Subcutaneous abdominal adipose tissue (tissue), 5 donors: Measurements from ENCODE around the gene PLXNA1.

Experiments used
- H3K27ac ChIP-seq: one replicate; pipeline ENCODE4 v1.7.0; 2013; ENCODE audit warnings: low read depth, mild to moderate bottlenecking, inconsistent platforms, low read length, moderate library complexity
- H3K27me3 ChIP-seq, 5 donors: one replicate each; pipeline ENCODE4 v1.7.0; 2013; ENCODE audit warnings: low read length in 5 of 5, inconsistent platforms in 1 of 5; ENCODE audit not compliant: control insufficient read depth in 5 of 5, insufficient read depth in 4 of 5
- H3K36me3 ChIP-seq, 5 donors: one replicate each; pipeline ENCODE4 v1.7.0; 2013; ENCODE audit warnings: low read length in 5 of 5; ENCODE audit not compliant: control insufficient read depth in 5 of 5, insufficient read depth in 5 of 5
- H3K4me1 ChIP-seq, 5 donors: one replicate each; pipeline ENCODE4 v1.7.0; 2013; ENCODE audit warnings: low read length in 5 of 5, mild to moderate bottlenecking in 3 of 5, moderate library complexity in 1 of 5; ENCODE audit not compliant: control insufficient read depth in 5 of 5, insufficient read depth in 5 of 5
- H3K4me3 ChIP-seq, 5 donors: one replicate each; pipeline ENCODE4 v1.7.0; 2013; ENCODE audit warnings: low read length in 5 of 5, low read depth in 1 of 5
- H3K9ac ChIP-seq, 5 donors: one replicate each; pipeline ENCODE4 v1.7.0; 2013; ENCODE audit warnings: low read length in 5 of 5, mild to moderate bottlenecking in 4 of 5, moderate library complexity in 3 of 5
- H3K9me3 ChIP-seq, 5 donors: one replicate each; pipeline ENCODE4 v1.7.0; 2013; ENCODE audit warnings: low read length in 5 of 5; ENCODE audit not compliant: control insufficient read depth in 5 of 5
- donor health status: healthy.
- donor health status: healthy.
- donor health status: healthy.
- donor health status: healthy.
- donor health status: healthy.

Gene PLXNA1

DNA sequence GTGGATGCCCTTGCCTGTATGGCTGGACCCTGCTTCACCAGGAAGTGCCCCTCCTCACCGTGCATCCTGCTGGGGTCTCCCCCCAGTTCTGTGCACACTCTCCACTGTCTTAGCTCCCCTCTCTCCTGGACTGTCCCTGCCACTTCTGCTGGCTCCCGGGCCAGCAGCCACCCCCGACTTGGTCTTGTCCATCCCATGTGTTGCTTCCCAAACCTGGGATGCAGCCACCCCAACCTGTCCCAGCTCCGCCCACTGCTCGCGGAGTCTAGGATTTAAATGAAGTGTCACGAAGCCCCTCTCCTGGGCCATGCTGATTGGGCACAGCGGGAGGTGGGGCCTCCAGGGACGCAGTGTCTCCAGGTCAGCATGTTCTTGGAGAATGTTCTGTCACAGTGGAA is 48.5 kb downstream of the PLXNA1 start:
- Histone ChIP-seq H3K27ac (no peak overlapping the region), H3K9ac (no peak overlapping the region), H3K9me3 (no peaks in the 10 kb centered on the region), H3K4me1 (peaks cover 0 to 22% (median 20%) of the 10 kb centered on the region in 5 donors), H3K36me3 (peaks cover 0 to 83% (median 66%) of the 10 kb centered on the region in 5 donors), H3K27me3 (no peaks in the 10 kb centered on the region), H3K4me3 (no peak overlapping the region)

DNA sequence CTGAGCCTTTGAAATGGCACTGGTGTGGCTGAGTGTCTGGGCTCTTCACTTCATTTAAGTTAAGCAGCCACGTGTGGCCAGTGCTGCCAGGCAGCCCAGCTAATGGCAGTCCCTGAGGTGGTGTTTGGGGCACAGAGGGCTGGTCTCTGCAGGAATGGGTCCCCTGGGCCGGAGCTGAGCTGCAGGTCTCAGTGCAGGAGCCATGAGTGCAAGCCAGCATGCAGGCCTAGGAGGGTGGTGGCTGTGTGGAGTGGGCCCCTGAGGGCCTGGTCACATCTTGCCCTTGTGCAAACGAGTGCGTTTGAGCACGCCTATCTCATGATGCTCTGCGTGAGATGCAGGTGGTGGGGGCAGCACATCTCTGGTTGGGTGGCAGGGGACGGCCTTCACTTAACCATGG is 48.9 kb downstream of the PLXNA1 start:
- Histone ChIP-seq H3K27ac (no peak overlapping the region), H3K4me1 (peaks cover 0 to 26% (median 20%) of the 10 kb centered on the region in 5 donors), H3K9ac (no peak overlapping the region), H3K27me3 (no peaks in the 10 kb centered on the region), H3K36me3 (peaks cover 0 to 79% (median 63%) of the 10 kb centered on the region in 5 donors), H3K9me3 (no peaks in the 10 kb centered on the region), H3K4me3 (no peak overlapping the region)

DNA sequence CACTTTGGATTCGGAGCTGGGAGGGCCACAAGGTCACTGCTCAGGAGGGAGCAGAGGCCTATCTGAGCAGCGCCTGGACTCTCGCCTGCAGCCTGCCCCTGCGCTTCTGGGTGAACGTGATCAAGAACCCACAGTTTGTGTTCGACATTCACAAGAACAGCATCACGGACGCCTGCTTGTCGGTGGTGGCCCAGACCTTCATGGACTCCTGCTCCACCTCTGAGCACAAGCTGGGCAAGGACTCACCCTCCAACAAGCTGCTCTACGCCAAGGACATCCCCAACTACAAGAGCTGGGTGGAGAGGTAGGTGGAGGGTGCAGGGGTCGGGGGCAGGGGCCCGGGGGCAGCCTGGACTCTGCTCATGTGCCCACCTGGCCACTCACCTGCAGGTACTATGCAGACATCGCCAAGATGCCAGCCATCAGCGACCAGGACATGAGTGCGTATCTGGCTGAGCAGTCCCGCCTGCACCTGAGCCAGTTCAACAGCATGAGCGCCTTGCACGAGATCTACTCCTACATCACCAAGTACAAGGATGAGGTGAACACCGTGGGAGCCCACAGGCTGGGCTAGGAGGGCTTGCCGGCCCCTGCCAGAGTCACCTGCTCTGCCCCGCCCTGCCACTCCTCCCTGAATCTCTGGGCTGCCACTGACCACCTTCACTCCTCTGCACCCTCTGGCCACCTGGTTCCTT is 49.5 kb downstream of the PLXNA1 start:
- H3K9me3 ChIP-seq, result no peaks in the 10 kb centered on the region
- H3K9ac ChIP-seq, result no peak overlapping the region
- peaks cover 0 to 29% (median 20%) of the 10 kb centered on the region in 5 donors for H3K4me1 ChIP-seq
- no peak overlapping the region for H3K4me3 ChIP-seq
- H3K27me3 ChIP-seq, result no peaks in the 10 kb centered on the region
- peaks cover 0 to 73% (median 57%) of the 10 kb centered on the region in 5 donors for H3K36me3 ChIP-seq
- no peak overlapping the region for H3K27ac ChIP-seq
